Stimulated activated CD8-positive, alpha-beta memory T cell treated with anti-CD3 and anti-CD28 coated beads, Interleukin-12 subunit alpha, Interleukin-12 subunit beta, amount 100 ng/mL, for 1 hour (primary cell): ENCODE measurements around the gene HM13.
"Not testable (repeated sequence)": the region's sequence is repeated elsewhere in the genome, so short reads cannot be mapped to it uniquely, and the experiment has no call there.

ENCODE experiments used
- DNase-seq: peaks from one replicate; pipeline ENCODE4 v3.0.0-alpha.2; 2020; ENCODE audit warnings: low read depth

The HM13 gene

GRCh38 chr20:31514154-31515071 is at the start of gene HM13:
Gene HM13 (plus strand): TSS chr20:31514442. CDS start chr20:31514552, 110 bp downstream.
- DNase-seq: peak; percentile 79

GRCh38 chr20:31470946-31471345 is 43.3 kb upstream of the HM13 start:
- DNase-seq: not testable (repeated sequence)

GRCh38 chr20:31472395-31473330 is 41.6 kb upstream of the HM13 start:
- no peak for DNase-seq

GRCh38 chr20:31473331-31474096 is 40.7 kb upstream of the HM13 start:
- no peak for DNase-seq

- DNase-seq: no peak
Observed at GRCh38 chr20:31474097-31474436, 40.2 kb upstream of the HM13 start.

GRCh38 chr20:31474758-31475427 is 39.3 kb upstream of the HM13 start, which contains the start of the genes DEFB124 and REM1:
Gene DEFB124 (minus strand): TSS chr20:31475127. CDS start chr20:31473013, 2,114 bp downstream.
Gene REM1 (plus strand): TSS chr20:31475288. CDS start chr20:31476446, 1,158 bp downstream.
- no peak for DNase-seq

- no peak for DNase-seq
Observed at GRCh38 chr20:31475472-31476293, 38.6 kb upstream of the HM13 start.

- DNase-seq: no peak
Observed at GRCh38 chr20:31476294-31476585, 38.0 kb upstream of the HM13 start.

- no peak for DNase-seq
Observed at GRCh38 chr20:31476643-31477215, 37.5 kb upstream of the HM13 start.

- no peak for DNase-seq
Observed at GRCh38 chr20:31484001-31484400, 30.2 kb upstream of the HM13 start.

- DNase-seq: no peak
Observed at GRCh38 chr20:31485450-31486339, 28.5 kb upstream of the HM13 start.

GRCh38 chr20:31488115-31488514 is 26.1 kb upstream of the HM13 start:
- DNase-seq: no peak

- no peak for DNase-seq
Observed at GRCh38 chr20:31489152-31489551, 25.1 kb upstream of the HM13 start.

GRCh38 chr20:31490752-31491151 is 23.5 kb upstream of the HM13 start:
- no peak for DNase-seq

GRCh38 chr20:31494131-31494530 is 20.1 kb upstream of the HM13 start:
- DNase-seq: no peak

- no peak for DNase-seq
Observed at GRCh38 chr20:31496761-31497295, 17.4 kb upstream of the HM13 start.

GRCh38 chr20:31497838-31498540 is 16.3 kb upstream of the HM13 start:
- no peak for DNase-seq

GRCh38 chr20:31500527-31500926 is 13.7 kb upstream of the HM13 start:
- no peak for DNase-seq
